Epithelial cell of esophagus (primary cell): ENCODE data around the gene CHD6.

ENCODE experiments used
- DNase-seq: peaks from one replicate; pipeline ENCODE4 v3.0.0; 2010; ENCODE audit warnings: low read depth
- H3K4me3 ChIP-seq: 2 replicates; pipeline ENCODE4 v1.5.1; 2011; ENCODE audit warnings: mild to moderate bottlenecking, low read length, control low read depth
- CTCF ChIP-seq: IDR thresholded peaks from 2 replicates; pipeline ENCODE4 v1.5.1; 2011; ENCODE audit warnings: low read depth, mild to moderate bottlenecking, low read length, control low read depth, inconsistent platforms; ENCODE audit not compliant: insufficient read depth; ENCODE audit errors: missing control alignments

Gene CHD6

GRCh38 chr20:41623625-41624375 is 5.6 kb upstream of the CHD6 start:
- H3K4me3 ChIP-seq, result no peak overlapping the region
- no peak for DNase-seq
- TF ChIP-seq CTCF, result no peak

DNA sequence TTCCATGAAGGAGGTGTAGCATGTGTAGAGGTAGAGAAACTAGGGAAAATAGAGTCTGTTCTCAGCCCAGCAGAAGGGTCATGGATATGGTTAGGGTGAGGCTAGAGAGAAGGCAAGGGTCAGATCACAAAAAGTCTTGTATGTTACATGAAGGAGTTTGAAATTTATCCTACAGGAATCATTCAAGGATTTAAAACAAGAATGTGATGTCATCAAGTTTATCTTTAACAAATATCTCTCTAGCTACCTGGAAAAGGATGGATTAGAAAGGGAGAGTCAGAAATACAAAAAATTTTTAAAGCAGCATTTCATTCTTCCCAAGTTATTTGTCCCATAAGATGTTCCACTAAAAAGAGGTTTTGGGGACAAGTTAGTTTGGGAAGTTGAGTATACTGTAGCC is 4.4 kb upstream of the CHD6 start:
- H3K4me3 ChIP-seq, result no peak overlapping the region
- no peak for DNase-seq
- TF ChIP-seq CTCF, result no peak

DNA sequence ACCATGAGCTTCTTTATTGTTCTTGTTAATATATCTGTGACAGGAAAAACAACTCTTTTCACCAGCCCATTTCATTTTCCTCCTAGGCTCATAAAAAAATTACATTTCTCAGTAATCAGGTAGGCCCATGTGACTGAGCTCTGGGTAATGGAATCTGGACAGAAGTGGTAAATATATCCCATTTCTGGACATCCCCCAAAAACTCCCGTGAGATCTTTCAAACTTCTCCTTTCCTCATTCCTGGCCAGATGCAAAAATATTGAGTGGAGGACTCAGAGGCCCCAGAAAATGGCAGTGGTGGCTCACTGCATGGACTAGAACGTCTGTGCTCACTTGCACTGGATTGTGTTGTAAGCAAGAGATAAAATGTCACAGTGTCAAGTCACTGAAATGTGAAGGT is 3.8 kb upstream of the CHD6 start:
- no peak overlapping the region for H3K4me3 ChIP-seq
- no peak for DNase-seq
- no peak for TF ChIP-seq CTCF

DNA sequence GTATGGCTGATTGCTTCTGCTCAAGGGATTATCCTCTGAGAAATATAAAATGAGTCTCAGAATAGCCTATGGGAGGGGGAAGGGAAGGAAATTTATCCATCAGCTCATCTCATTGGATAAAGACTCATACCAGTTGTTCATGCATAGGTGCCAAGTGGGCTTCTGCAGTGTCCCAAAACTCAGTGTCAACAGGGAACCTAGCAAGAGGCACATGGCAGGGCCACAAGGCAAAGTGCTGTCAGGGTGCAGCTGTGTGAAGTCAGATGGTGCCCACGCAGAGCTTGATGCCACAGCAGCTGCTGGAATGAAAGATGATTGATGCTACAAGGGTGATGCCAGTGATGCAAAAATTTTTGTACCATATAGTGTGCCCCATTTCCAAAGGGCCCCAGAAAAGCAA is 3.2 kb upstream of the CHD6 start:
- H3K4me3 ChIP-seq, result no peak overlapping the region
- no peak for DNase-seq
- no peak for TF ChIP-seq CTCF

- no peak for TF ChIP-seq CTCF
- DNase-seq, result no peak
- no peak overlapping the region for H3K4me3 ChIP-seq
These were observed 1.4 kb upstream of the CHD6 start for GRCh38 chr20:41619360-41620100.

- no peak for TF ChIP-seq CTCF
- no peak for DNase-seq
- H3K4me3 ChIP-seq, result peak overlapping the region; percentile 54
These were observed 682 bp upstream of the CHD6 start for GRCh38 chr20:41618807-41619311.
